CD4-positive, alpha-beta T cell (primary cell): ENCODE data around the gene SLC38A10. TPM values are rescaled to one million over a fixed set of nuclear protein-coding genes. Genes with fewer than 3 reads are reported as not detected.
A peak's percentile ranks its signal among the peaks of the same experiment; 100 is the strongest.

ENCODE experiments used
- ATAC-seq: fragments of 200-7000 bp; cut with Tn5 transposase; one replicate; pipeline ENCODE4 v1.10.0; 2022; ENCODE audit warnings: mild to moderate bottlenecking; ENCODE audit not compliant: poor library complexity
- CTCF ChIA-PET: fragments of 350-600 bp; sonication (Branson Sonifier 250); formaldehyde crosslinking; loops from one replicate; lab custom pipeline; 2021; ENCODE audit warnings: antibody characterized with exemption, inconsistent platforms; lab: Charles Lee
- POLR2A ChIA-PET: fragments of 350-600 bp; sonication (Branson Sonifier 250); formaldehyde crosslinking; loops from one replicate; lab custom pipeline; 2021; ENCODE audit warnings: antibody characterized with exemption, inconsistent platforms; lab: Charles Lee
- DNase-seq, 14 experiments: peaks; one replicate each; pipeline ENCODE4 v3.0.0-alpha.2; 2013 to 2020; ENCODE audit warnings: mixed read lengths in 2 of 14
- H3K27ac ChIP-seq, 2 donors: one replicate each; pipeline versions ENCODE4 v1.5.1 to v1.7.0; 2013; ENCODE audit warnings: low read length in 2 of 2, low read depth in 1 of 2, mild to moderate bottlenecking in 1 of 2
- H3K27me3 ChIP-seq, 2 experiments: 1 replicate in 1 of 2; 2 replicates in 1 of 2; pipeline versions ENCODE4 v1.6.1 to v1.7.0; 2013; ENCODE audit warnings: low read length in 2 of 2, control low read depth in 1 of 2, mild to moderate bottlenecking in 1 of 2, moderate library complexity in 1 of 2; ENCODE audit not compliant: insufficient read depth in 2 of 2, control insufficient read depth in 1 of 2
- H3K36me3 ChIP-seq: one replicate; pipeline ENCODE4 v1.6.1; 2013; ENCODE audit warnings: low read length, control low read depth; ENCODE audit not compliant: insufficient read depth
- H3K4me1 ChIP-seq: one replicate; pipeline ENCODE4 v1.6.1; 2013; ENCODE audit warnings: low read length, control low read depth; ENCODE audit not compliant: insufficient read depth
- H3K4me3 ChIP-seq: one replicate; pipeline ENCODE4 v1.5.1; 2013; ENCODE audit warnings: mild to moderate bottlenecking, low read length, moderate library complexity
- H3K9me3 ChIP-seq, 2 experiments: 1 replicate in 1 of 2; 2 replicates in 1 of 2; pipeline versions ENCODE4 v1.6.1 to v1.7.0; 2013; ENCODE audit warnings: low read length in 2 of 2, mild to moderate bottlenecking in 2 of 2, control low read depth in 1 of 2, moderate library complexity in 1 of 2; ENCODE audit not compliant: control insufficient read depth in 1 of 2, insufficient read depth in 1 of 2
- H3K27ac Mint-ChIP-seq: one replicate; pipeline ENCODE4 v1.8.0; 2020; ENCODE audit warnings: mixed read lengths
- H3K27me3 Mint-ChIP-seq: one replicate; pipeline ENCODE4 v1.8.0; 2021; ENCODE audit warnings: mixed read lengths
- H3K36me3 Mint-ChIP-seq: one replicate; pipeline ENCODE4 v1.8.0; 2021; ENCODE audit warnings: low read depth, mixed read lengths
- H3K4me1 Mint-ChIP-seq: one replicate; pipeline ENCODE4 v1.8.0; 2021; ENCODE audit warnings: low read depth, mixed read lengths
- H3K4me3 Mint-ChIP-seq: one replicate; pipeline ENCODE4 v1.8.0; 2020; ENCODE audit warnings: mild to moderate bottlenecking, mixed read lengths
- H3K9me3 Mint-ChIP-seq: one replicate; pipeline ENCODE4 v1.8.0; 2020; ENCODE audit warnings: mixed read lengths
- intact Hi-C, 2 experiments: fragments of 100-400 bp; cut with DNase I in 1 of 2; cut with micrococcal nuclease in 1 of 2; formaldehyde crosslinking; loops; one replicate each; pipeline versions ENCODE4 v1.15.1 to v1.9.0; 2023 to 2025; cut with DNase I, micrococcal nuclease
- total RNA-seq, 174 experiments: library from RNA in 2 of 174; stranded (reverse) in 2 of 174; gene quantifications; one replicate each; pipeline ENCODE4 v1.2.3 and lab custom pipeline; 2021 to 2026
- TF ChIP-seq, protein P1 (sequence below): fragments of 200-600 bp; IDR thresholded peaks from one replicate; pipeline ENCODE4 v1.8.0; 2022; ENCODE audit warnings: antibody characterized with exemption, mild to moderate bottlenecking

Gene SLC38A10
- total RNA-seq, 2 experiments from 2014 or later: 22.8 to 26.4 TPM

GRCh38 chr17:81292450-81292849 lies 2.7 kb downstream of the SLC38A10 start:
- CTCF ChIA-PET: interaction anchor here (0.5 to 1.4 kb wide), 13 partner anchors 12 to 297 kb away, joined by 3 to 14 read pairs (median 4); partner anchors contain the start of genes NDUFAF8 and TEPSIN
- H3K9me3 ChIP-seq: no peaks in the 10 kb centered on the region
- no peak overlapping the region for H3K4me3 ChIP-seq
- intact Hi-C loops: loop anchor here in 1 of 2 experiments (5.0 to 10.0 kb wide), 2 partner anchors 110 to 222 kb away; partner anchors contain the start of gene ACTG1
- H3K36me3 ChIP-seq: peaks cover 26% of the 10 kb centered on the region
- DNase-seq (no peak), ATAC-seq (no peak)
- TF ChIP-seq, protein P1, sequence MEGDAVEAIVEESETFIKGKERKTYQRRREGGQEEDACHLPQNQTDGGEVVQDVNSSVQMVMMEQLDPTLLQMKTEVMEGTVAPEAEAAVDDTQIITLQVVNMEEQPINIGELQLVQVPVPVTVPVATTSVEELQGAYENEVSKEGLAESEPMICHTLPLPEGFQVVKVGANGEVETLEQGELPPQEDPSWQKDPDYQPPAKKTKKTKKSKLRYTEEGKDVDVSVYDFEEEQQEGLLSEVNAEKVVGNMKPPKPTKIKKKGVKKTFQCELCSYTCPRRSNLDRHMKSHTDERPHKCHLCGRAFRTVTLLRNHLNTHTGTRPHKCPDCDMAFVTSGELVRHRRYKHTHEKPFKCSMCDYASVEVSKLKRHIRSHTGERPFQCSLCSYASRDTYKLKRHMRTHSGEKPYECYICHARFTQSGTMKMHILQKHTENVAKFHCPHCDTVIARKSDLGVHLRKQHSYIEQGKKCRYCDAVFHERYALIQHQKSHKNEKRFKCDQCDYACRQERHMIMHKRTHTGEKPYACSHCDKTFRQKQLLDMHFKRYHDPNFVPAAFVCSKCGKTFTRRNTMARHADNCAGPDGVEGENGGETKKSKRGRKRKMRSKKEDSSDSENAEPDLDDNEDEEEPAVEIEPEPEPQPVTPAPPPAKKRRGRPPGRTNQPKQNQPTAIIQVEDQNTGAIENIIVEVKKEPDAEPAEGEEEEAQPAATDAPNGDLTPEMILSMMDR: no peak
- Mint-ChIP-seq H3K36me3 (peaks cover 41% of the 10 kb centered on the region), H3K27me3 (no peaks in the 10 kb centered on the region), H3K4me3 (no peak overlapping the region), H3K4me1 (peaks cover 61% of the 10 kb centered on the region), H3K27ac (peak overlapping the region; percentile 93), H3K9me3 (no peaks in the 10 kb centered on the region)
- POLR2A ChIA-PET: interaction anchor here (0.7 to 1.0 kb wide), 5 partner anchors 8 to 260 kb away, joined by 3 to 4 read pairs (median 3); partner anchors contain the start of genes FAAP100, NDUFAF8 and TEPSIN
- no peaks in the 10 kb centered on the region for H3K27me3 ChIP-seq
- peaks cover 74% of the 10 kb centered on the region for H3K4me1 ChIP-seq
- no peak overlapping the region for H3K27ac ChIP-seq

- no peaks in the 10 kb centered on the region for H3K9me3 ChIP-seq
- peak overlapping the region; percentile 78 for H3K27ac Mint-ChIP-seq
- H3K27me3 Mint-ChIP-seq: no peaks in the 10 kb centered on the region
- intact Hi-C loops: loop anchor here in 1 of 2 experiments (2.0 to 10.0 kb wide), 3 partner anchors 111 to 223 kb away; partner anchors contain the start of gene ACTG1
- no peaks in the 10 kb centered on the region for H3K9me3 Mint-ChIP-seq
- no peaks in the 10 kb centered on the region for H3K27me3 ChIP-seq
- H3K36me3 Mint-ChIP-seq: peaks cover 49% of the 10 kb centered on the region
- TF ChIP-seq, protein P1: peak; percentile 66
- H3K4me1 Mint-ChIP-seq: peaks cover 66% of the 10 kb centered on the region
- peaks cover 27% of the 10 kb centered on the region for H3K36me3 ChIP-seq
- DNase-seq: peak; percentile 58 to 88 (median 68)
- peaks cover 82% of the 10 kb centered on the region for H3K4me1 ChIP-seq
- ATAC-seq: peak; percentile 64
- H3K4me3 Mint-ChIP-seq: peak overlapping the region; percentile 86
- no peak overlapping the region for H3K4me3 ChIP-seq
- H3K27ac ChIP-seq: no peak overlapping the region
- CTCF ChIA-PET: interaction anchor here (0.5 to 1.4 kb wide), 13 partner anchors 11 to 297 kb away, joined by 3 to 14 read pairs (median 4); partner anchors contain the start of genes NDUFAF8 and TEPSIN
- POLR2A ChIA-PET: interaction anchor here (0.7 to 1.0 kb wide), 4 partner anchors 9 to 261 kb away, joined by 3 to 4 read pairs (median 3); partner anchors contain the start of gene FAAP100
Measured at GRCh38 chr17:81291662-81292061, 3.4 kb downstream of the SLC38A10 start.

DNA sequence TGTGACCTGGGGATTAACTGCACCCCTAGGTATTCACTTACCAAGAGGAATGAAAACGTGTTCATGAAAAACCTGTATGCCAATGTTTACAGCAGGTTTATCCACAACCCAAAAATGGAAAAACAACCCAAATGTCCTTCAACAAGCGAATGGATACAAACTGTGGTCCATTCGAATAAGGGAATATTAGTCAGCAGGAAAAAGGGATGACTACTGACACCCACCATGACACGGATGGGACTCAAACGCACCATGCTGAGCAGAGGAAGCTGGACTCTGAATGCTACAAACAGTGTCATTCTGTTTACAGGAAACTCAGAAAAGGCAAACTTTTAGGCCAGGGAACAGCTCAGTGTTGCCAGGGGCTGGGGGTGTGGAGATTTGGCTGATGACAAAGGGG lies 4.9 kb downstream of the SLC38A10 start:
- Histone ChIP-seq H3K27me3 (no peaks in the 10 kb centered on the region), H3K4me1 (peaks cover 84% of the 10 kb centered on the region), H3K36me3 (peaks cover 27% of the 10 kb centered on the region), H3K27ac (no peak overlapping the region), H3K9me3 (no peaks in the 10 kb centered on the region), H3K4me3 (no peak overlapping the region)
- TF ChIP-seq, protein P1: no peak
- no peak overlapping the region for H3K4me3 Mint-ChIP-seq
- ChIA-PET CTCF (no interaction called here), POLR2A (no interaction called here)
- H3K4me1 Mint-ChIP-seq: peaks cover 64% of the 10 kb centered on the region
- H3K36me3 Mint-ChIP-seq: peaks cover 48% of the 10 kb centered on the region
- H3K9me3 Mint-ChIP-seq: no peaks in the 10 kb centered on the region
- intact Hi-C loops: loop anchor here in 1 of 2 experiments (2.0 to 10.0 kb wide), 3 partner anchors 112 to 225 kb away; partner anchors contain the start of gene ACTG1
- DNase-seq (no peak), ATAC-seq (no peak)
- peak overlapping the region; percentile 19 for H3K27ac Mint-ChIP-seq
- H3K27me3 Mint-ChIP-seq: no peaks in the 10 kb centered on the region
